T-helper 22 cell (primary cell): ENCODE measurements around the gene MMP28.

Experiments used
- DNase-seq: peaks from one replicate; pipeline ENCODE4 v3.0.0-alpha.2; 2020; ENCODE audit warnings: low read depth

Gene MMP28

DNA sequence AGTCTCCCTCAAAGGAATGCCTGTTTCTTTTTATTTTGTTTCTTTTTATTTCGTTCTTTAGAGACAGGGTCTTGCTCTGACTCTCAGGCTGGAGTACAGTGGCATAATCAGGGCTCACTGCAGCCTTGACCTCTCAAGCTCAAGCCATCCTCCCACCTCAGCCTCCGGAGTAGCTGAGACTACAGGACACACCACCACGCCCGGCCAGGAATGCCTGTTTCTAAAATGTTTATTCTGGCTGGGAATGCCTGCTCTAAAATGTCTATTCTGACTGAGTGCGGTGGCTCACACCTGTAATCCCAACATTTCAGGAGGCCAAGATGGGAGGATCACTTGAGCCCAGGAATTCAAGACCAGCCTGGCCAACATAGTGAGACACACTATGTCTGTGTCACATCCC lies 2.5 kb upstream of the MMP28 start:
- no peak for DNase-seq

DNA sequence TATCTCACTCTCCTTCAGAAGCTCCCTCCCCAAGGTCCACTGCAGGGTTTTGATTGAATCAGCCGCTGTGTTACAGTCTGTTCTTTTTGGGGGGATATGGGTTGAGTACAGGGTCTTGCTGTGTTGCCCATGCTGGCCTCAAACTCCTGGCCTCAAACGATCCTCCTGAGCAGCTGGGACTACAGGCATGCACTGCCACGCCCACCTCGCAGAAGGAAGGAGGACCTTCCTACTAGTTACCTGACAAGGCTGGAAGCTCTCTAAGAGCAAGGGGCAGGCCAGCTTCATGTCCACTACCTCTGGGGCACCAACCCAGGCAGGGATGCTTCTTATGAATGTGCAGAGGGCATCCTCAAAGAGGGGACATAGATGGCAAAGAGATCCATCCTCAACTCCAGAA lies 1.9 kb upstream of the MMP28 start:
- no peak for DNase-seq

DNA sequence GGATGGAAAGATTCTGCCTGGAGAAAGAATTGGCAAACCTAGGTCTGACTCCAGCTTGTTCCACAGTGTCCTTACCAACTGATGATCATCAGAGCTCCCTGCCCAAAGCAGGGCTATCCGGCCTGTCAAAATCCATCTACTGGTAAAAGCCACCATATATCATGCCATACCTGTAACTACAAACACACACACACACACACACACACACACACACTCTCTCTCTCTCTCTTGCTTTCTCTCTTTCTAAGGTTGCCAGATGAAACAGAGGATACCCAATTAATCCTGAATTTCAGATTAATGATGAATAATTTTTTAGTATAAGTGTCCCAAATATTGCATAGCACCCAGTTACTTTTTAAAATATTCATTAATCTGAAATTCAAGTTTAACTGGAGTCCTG lies 1.5 kb upstream of the MMP28 start:
- DNase-seq: no peak

DNA sequence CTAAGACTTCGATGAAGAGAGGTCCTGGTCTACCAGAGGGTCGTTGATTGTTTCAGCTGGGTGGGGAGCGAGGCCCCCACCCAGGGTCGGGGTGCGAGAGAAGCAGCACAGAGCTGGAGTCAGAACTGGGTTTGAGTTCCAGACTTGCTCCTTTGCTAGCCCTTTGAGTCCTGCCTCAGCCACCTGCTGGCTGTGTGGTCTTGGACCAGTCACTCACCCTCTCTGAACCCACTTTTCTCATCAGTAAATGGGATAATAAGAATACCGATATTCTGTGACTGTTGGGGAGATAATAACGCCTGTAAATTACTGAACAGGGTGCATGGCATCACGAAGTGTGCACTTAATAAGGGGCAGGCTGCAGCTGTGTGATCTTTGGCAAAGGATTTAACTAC lies 427 bp upstream of the MMP28 start:
- DNase-seq: no peak

DNA sequence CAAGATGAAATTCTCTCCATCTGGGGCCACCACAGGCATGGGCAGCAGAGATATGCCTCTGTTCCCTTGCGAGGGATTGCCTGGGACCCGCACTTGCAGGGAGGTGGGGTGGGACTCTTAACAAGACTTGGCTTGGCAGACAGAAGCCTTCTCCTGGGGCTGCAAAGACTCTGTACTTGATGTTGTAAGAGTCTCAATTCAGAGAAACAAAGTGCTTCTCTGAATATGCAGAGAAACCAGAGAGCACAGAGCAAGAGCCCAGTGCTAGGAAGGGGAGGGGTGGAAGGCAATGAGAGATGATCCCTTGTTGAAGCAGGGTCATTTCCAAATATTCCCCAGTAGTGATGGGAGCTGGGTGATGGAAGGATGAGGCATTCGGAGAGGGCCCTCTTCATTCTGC lies 2.2 kb downstream of the MMP28 start:
- DNase-seq: no peak

DNA sequence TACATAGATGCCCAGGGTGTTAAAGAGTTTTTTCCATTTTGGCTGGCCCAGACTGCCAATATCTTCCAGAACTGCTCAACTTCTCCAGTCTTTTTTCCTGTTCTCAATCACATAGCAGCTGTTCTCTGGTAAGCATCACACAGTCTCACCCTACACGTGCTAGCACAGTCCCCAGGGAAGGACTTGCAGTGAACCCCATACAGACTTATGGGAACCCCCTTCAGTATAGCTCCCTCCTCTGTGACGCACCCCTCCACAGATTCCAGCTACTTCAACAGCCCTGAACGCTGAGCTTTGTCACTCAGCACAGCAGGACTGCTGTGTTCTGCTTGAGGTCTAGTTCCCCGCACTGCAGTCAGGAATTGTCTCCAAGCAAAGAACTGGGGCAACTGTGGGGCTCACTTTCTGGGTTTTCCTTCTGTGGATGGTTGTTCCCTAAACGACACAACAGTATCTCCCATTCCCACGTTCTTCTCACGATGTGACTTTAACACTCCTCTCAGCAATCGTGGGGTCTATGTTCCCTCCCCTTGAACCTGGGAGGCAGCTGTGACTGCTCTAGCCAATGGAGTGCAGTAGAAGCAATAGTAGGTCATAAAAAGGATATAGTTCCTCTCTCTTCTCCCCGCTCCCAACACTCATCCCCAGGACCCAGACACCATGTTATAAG lies 3.6 kb downstream of the MMP28 start:
- no peak for DNase-seq

DNA sequence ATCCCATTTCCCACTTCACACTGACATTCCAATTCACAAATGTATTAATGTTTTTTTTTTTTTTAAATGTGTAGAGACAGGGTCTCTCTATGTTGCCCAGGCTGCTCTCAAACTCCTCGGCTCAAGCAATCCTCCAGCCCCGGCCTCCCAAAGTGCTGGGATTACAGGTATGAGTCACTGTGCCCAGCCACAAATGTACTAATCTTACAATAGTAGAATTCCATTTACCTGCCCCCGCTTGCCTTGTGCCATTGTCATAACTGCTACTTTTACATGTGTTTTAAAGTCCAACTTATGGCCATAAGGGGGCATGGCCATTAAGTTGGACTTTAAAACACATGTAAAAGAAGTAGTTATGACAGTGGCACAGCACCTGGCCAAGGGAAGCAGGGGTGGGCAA lies 4.6 kb downstream of the MMP28 start:
- no peak for DNase-seq

DNA sequence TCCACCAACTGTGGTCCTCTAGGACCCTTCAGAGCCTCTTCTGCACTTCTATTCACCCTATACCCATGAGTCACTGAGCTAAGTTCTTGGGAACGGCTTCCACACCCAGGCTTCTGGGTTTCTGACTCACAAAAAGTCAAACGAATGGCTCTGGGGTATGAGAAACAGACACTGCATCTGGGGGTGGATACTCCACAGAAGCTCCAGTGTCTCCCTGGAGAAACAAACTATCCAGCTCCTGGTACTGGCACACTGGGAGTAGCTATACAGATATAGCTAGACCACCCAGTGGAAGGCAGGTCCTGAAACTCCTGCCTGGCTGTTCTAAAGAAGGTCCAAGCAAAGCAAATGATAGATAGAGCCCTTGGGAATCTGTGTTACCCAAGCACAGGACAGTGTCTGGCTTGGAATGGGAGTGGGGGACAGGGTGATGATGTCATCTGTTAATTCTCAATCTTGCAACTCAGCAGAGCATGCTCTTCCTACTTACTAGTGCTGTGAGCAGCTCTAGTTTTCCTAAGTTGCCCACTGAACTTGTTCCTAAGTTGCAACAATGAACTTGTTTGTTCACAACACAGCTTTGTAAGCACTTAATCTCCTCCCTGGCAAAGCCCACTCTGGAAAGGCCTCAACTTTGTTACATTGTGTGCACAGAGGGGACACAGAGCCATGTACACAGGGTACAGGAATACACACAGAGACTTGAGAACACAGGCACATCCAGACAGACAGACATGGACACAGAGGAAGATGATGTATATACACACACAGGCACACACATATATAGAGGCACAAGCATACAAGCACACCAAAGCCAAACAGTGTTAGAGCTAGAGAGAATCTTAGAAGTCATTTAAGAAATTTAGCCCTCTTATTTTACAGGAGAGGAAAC lies 6.7 kb downstream of the MMP28 start:
- no peak for DNase-seq

DNA sequence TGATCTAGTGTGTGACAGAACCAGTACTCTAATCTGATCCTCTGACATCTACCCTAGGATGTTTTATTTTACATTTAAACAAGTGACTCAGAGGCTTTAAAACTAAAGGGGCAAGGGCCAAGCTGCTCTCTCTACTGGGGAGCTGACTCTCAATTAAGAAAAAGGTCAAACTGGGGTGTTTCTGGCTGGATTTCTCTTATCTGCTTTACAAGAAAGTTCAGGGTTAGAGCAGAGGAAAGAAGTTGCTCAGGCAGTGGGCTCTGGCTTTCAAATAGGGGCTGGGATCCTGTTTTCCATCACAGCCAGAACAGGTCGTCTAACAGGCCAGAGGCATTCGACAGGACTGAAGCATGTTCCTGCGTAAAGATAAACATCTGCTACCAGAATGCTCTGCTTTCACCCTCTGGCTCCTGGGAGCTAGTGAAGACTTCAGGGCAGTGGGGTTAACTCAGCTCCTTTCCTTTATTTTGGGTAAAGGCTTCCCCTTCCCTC lies 8.5 kb downstream of the MMP28 start:
- no peak for DNase-seq

DNA sequence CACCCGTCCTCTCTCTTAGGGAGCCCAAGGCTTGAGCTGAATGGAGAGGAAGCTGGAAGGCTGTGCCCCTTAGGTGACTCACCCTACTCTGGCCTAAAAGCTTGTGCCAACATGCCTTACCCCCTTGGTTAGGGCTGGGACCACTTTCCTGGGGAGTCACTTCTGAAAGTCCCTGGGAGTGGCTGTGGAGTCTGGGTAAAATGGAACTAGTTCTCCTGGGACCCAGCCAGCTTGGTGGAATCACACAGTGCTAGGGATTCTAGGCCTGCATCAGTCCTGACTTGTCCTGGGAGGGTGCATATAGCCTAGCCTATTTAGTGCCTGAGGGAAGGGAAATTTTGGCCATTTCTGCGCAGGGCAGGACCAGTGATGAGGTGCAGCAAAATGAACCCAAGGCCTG lies 10.5 kb downstream of the MMP28 start:
- no peak for DNase-seq

DNA sequence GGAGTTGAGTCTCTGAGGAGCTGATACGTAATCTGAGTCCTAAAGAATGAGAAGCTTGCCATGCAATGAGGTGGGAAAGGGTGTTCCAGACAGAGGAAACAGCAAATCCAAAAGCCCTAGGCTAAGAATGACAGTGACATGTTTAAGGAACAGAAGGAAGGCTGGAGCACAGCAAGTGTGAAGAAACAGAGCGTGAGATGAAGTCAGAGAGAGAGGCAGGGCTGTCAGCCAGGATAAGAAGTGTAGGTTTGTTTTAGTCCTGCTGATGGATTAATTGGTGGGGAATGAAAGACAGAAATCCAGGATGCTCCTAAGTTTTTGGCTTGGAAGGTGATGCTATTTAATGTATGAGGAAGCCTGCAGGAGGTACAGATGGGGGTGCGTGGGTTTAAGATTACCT lies 14.5 kb downstream of the MMP28 start:
- DNase-seq: no peak

DNA sequence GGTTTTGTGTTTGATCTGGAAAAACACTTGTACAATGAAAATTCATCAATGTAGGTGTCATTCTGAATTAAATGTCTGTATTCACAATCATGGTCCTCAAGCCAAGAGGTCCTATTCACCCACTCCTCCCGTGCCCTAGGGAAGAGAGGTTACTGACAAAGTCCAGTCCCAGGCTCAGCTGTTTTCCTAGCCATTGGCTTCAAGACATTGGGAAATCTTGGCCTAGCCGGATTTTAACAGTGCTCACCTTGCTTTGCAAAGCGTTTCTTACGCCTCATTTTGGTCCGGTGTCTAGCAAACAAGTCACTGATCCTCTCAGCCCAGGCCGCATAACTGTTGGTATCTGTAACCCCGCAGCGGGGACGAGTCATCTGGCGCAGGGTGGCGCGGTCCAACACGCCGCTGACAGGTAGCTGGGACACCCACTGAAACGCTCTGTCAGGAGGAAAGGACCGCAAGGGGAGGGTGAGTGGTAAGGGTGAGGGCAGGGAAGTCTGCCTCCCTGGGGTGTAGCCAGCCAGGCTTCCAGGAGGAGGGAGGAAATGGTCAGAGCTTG lies 16.7 kb downstream of the MMP28 start:
- no peak for DNase-seq

DNA sequence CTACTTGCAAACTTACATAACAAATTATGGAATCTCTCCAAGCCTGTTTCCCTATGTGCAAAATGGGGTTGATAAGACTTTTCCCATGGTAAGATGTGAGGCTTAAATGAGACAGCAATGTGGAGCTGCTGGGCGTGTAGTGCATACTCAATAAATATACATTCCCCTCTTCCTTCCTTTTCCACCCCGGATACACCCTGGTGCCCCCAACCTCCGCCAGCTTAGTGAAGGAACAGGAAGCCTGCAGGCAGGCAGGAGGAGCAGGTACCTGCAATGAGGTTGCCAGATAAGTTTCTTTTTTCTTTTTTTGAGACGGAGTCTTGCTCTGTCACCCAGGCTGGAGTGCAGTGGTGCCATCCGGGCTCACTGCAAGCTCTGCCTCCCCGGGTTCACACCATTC lies 19.9 kb downstream of the MMP28 start:
- DNase-seq: no peak

DNA sequence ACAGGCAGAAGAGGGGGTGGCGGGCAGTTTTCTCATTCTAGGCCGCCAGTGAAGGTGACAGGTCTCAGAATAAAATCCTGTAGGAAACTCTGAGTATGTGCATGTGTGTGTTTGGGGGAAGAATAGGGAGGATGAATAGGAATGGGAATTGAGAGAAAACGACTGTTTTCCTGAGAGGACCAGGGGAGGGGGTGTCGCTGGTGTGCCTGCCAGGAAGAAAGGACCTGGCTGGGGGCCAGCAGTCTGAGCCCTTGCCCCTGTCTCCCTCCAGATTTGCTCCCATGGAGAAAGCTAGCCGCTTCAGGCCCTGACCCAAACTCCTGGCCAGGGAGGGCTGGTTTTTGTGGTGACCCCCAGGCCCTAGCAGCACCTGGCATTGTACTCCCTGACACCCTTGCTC lies 20.4 kb downstream of the MMP28 start:
- no peak for DNase-seq

DNA sequence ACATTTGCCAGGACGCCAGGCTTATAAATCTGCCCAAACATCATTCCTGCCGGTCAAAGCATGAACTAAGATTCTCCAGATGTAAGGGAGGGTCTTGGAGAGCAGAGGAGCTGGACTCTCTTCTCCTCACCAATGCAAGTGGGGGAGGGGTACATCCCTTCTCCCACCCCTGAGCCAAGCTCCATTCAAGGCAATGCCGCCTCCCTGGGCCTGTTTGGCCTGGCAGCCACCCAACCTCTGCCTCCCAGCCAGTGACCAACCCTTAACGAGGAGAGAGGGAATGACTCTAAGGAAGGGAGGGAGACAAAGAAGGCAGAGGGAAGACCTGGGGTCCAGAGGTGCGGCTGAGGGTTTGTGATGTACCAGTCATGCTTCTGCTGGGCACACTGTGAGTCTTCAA lies 20.9 kb downstream of the MMP28 start:
- DNase-seq: no peak

DNA sequence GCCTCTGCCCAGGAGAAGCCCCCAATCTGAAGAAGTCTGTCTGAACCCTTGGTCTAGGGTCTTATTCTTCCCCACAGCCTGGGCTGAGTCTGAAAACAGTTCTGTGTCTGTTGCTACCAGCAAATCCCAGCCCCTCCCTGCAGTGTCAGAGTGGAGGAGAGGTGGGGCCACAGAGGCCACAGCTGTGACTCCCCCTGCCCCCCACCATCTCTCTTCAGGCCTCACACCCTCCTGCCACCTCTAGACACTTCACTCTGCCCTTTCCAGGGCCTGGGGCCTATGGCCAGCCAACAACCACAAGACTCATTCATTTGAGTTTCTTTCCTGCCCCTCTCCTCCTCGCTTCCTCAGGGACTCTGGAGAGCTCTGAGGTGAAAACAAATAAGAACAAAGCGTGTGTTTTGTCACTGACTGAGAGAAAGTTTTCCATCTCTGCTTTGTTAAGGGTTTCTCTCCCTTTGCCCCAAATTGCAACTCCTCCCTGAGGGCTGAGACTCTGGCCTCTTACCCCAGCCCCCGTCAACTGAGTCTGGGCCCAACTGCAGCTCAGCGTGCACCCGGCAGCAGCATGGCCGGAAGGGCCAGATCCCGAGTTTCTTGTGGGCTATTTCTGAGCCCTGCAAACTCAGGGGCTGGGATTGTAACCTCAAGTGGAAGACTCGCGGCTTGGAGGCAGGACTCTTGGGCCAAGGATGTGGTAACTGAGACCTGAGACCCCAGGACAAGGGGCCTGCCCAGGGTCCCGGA lies 21.6 kb downstream of the MMP28 start:
- DNase-seq: no peak

DNA sequence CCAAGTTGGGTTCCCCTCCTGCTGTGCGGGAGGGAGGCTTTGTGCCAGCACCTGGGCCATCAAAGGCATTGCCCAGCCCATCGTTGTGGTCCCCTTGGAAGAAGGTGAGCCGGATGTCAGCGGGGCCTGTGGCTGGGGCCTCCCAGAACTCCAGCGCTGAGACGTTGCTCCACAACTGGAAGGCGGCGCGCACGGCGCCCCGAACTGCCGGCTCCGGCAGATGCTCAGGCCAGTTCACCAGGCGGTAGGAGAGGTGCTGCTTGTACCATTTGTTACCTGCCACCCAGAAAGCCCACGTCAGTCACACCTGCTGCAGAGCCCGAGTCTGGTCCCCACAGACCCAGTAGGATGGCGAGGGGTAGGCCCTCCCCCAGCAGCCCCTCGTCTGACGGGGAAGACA lies 22.3 kb downstream of the MMP28 start:
- no peak for DNase-seq

DNA sequence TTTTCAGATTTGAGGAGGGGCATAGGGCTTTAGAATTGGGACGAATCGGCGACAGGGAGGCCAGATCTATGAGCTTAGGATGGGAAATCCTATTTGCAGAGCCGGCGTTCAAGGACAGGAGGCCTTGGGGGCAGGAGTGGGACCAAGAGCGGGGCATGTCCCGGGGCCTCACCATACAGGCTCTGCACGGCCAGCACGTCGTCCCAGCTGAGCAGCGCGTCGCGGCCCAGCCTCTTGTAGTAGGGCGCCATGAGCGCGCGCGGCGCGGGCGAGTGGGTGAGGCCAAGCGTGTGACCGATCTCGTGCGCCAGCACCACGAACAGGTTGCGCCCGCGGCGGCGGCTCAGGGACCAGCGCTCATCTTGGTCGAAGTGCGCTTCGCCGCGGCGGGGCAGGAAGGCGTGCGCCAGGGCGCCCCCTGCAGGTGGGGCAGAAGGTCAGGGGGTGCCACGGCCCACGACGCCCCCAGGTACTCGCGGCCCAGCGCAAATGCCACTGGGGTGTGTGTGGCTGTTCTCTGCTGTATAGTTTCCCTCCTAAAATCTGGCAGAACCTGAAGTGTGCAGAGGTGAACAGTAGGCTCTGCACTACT lies 25.4 kb downstream of the MMP28 start:
- no peak for DNase-seq

DNA sequence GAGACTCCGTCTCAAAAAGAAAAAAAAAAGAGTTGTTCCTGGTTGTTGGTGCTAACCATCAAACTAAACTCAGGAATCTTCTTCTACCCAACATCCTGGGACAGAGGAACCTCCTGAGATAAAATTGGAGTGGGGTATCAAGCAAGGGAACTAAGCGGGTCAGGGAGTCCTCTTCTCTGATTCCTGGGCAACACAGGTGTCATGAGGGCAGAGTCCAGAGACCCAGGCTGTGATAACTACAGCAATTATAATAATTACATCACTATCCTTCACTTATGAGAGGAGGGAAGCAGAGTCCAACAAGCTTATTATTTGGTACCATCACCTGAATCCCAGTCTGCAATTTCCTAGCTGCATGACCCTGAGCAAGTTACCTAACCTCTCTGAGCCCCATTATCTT lies 26.6 kb downstream of the MMP28 start:
- no peak for DNase-seq

DNA sequence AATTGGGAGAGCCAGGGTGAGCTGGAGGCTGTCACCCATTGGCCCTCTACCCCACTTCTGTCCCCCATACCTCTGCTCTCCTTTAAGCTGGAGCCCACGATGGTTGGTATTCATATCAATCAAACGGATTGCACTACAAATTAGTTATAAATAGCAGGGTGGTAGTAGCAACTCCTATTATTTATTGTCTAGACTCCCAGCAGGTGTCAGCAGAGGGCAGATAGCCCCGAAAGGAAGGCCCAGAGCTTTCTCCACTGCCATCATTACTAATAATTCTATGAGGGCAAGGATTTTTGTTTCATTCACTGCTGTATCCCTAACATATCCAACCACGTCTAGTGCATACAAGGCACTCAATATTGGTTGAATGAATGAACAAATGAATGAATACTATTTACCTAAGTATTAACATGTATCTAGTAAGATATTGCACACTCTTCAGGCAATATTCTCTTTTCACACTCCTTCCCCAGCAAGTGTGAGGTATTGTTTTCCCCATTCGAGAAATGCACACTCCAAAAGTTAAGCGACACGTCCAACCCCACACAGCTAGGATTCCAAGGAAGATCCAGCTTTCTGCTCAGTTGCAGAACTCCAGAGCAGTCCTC lies 28.4 kb downstream of the MMP28 start:
- DNase-seq: no peak

DNA sequence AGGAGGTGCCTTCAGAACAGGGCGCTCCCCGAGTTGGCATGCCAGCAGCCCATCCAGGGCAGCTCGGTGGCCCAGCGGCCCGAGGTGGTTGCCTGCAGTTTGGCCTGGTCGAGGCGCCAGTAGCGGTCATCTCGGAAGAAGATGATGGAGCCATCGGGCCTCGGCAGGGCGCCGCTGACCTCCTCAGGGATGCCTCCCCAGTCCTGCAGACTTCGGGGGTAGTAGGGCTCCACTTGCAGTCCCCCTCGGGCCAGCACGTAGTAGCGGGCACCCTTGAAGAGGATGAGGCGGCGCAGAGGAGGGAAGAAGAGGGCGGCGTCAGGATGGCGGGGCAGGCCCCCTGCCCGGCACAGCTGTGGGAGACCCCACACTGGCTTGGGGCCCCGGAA lies 29.0 kb downstream of the MMP28 start:
- DNase-seq: no peak
